HG03045 (cell line): ENCODE data around the gene CFAP53.
"Not testable (repeated sequence)": the region's sequence is repeated elsewhere in the genome, so short reads cannot be mapped to it uniquely, and the experiment has no call there.

Source experiments
- ATAC-seq: cut with Tn5 transposase; IDR thresholded peaks from one replicate; pipeline ENCODE4 v1.9.1; 2021; ENCODE audit warnings: mild to moderate bottlenecking, moderate library complexity; ENCODE audit not compliant: unreplicated experiment

CFAP53 gene

GRCh38 chr18:50274044-50274442, 7.7 kb upstream of the CFAP53 start:
- ATAC-seq: no peak

- no peak for ATAC-seq
These were observed 7.1 kb upstream of the CFAP53 start for GRCh38 chr18:50273203-50274043.

GRCh38 chr18:50272568-50272967, 6.3 kb upstream of the CFAP53 start:
- ATAC-seq: no peak

GRCh38 chr18:50268022-50268747, 1.9 kb upstream of the CFAP53 start:
- peak; percentile 70 for ATAC-seq

- ATAC-seq: no peak
These were observed 3.3 kb downstream of the CFAP53 start for GRCh38 chr18:50262977-50263376.

- ATAC-seq: no peak
These were observed 15.4 kb downstream of the CFAP53 start for GRCh38 chr18:50250935-50251334.

- ATAC-seq: no peak
These were observed 16.7 kb downstream of the CFAP53 start for GRCh38 chr18:50249576-50249975.

GRCh38 chr18:50247561-50247960, 18.7 kb downstream of the CFAP53 start:
- no peak for ATAC-seq

GRCh38 chr18:50241768-50242167, 24.5 kb downstream of the CFAP53 start:
- not testable (repeated sequence) for ATAC-seq

- ATAC-seq: no peak
These were observed 26.2 kb downstream of the CFAP53 start for GRCh38 chr18:50240080-50240563.

GRCh38 chr18:50232419-50232818, 33.9 kb downstream of the CFAP53 start:
- ATAC-seq: no peak

- ATAC-seq: no peak
These were observed 34.7 kb downstream of the CFAP53 start for GRCh38 chr18:50231621-50232020.

- ATAC-seq: not testable (repeated sequence)
These were observed 46.0 kb downstream of the CFAP53 start for GRCh38 chr18:50220249-50220648.

- no peak for ATAC-seq
These were observed 47.7 kb downstream of the CFAP53 start for GRCh38 chr18:50218432-50219197.

- ATAC-seq: no peak
These were observed 57.0 kb downstream of the CFAP53 start for GRCh38 chr18:50209311-50209710.

- no peak for ATAC-seq
These were observed 58.6 kb downstream of the CFAP53 start for GRCh38 chr18:50207722-50208121.

GRCh38 chr18:50203801-50204604, 62.3 kb downstream of the CFAP53 start:
- no peak for ATAC-seq

- ATAC-seq: no peak
These were observed 64.7 kb downstream of the CFAP53 start for GRCh38 chr18:50201476-50202018.

GRCh38 chr18:50199921-50200320, 66.4 kb downstream of the CFAP53 start:
- no peak for ATAC-seq

- ATAC-seq: no peak
These were observed 66.9 kb downstream of the CFAP53 start for GRCh38 chr18:50199346-50199855.
